Measurements from ENCODE around the gene AGT.

DNA sequence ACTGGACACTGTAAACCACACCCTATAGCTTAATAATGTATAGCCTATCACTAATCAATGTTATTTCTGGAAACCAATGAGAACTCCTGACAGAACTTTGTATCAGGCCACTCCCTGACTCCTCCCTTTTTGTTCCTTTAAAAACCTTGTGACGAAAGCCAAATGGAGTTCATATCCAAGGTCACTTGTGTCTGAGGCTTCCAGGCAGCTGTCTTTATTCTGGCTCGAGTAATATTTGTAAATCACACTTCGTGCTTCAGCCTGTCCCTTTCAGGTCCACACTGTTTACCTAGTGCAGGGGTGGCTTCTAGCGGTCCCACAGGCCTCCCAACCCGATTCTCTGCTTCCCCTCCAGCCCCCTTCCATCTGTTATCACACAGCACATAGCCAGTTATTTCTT, 17.1 kb upstream of the AGT start:
- TF ChIP-seq, protein P1, sequence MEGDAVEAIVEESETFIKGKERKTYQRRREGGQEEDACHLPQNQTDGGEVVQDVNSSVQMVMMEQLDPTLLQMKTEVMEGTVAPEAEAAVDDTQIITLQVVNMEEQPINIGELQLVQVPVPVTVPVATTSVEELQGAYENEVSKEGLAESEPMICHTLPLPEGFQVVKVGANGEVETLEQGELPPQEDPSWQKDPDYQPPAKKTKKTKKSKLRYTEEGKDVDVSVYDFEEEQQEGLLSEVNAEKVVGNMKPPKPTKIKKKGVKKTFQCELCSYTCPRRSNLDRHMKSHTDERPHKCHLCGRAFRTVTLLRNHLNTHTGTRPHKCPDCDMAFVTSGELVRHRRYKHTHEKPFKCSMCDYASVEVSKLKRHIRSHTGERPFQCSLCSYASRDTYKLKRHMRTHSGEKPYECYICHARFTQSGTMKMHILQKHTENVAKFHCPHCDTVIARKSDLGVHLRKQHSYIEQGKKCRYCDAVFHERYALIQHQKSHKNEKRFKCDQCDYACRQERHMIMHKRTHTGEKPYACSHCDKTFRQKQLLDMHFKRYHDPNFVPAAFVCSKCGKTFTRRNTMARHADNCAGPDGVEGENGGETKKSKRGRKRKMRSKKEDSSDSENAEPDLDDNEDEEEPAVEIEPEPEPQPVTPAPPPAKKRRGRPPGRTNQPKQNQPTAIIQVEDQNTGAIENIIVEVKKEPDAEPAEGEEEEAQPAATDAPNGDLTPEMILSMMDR (IDR thresholded peaks at IDR 0.05 in 4 of 5, conservative IDR thresholded peaks at IDR 0.05 in 1 of 5), result no peak
- TF ChIP-seq POLR2A (IDR thresholded peaks at IDR 0.05), result no peak

All from gastrocnemius medialis (tissue), 4 donors.